GM18867 (cell line): ENCODE measurements around the gene SUPT7L.

Experiments
- ATAC-seq: cut with Tn5 transposase; IDR thresholded peaks from one replicate; pipeline ENCODE4 v1.9.1; 2021; ENCODE audit warnings: mild to moderate bottlenecking, moderate library complexity; ENCODE audit not compliant: unreplicated experiment

The SUPT7L gene, protein sequence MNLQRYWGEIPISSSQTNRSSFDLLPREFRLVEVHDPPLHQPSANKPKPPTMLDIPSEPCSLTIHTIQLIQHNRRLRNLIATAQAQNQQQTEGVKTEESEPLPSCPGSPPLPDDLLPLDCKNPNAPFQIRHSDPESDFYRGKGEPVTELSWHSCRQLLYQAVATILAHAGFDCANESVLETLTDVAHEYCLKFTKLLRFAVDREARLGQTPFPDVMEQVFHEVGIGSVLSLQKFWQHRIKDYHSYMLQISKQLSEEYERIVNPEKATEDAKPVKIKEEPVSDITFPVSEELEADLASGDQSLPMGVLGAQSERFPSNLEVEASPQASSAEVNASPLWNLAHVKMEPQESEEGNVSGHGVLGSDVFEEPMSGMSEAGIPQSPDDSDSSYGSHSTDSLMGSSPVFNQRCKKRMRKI

DNA sequence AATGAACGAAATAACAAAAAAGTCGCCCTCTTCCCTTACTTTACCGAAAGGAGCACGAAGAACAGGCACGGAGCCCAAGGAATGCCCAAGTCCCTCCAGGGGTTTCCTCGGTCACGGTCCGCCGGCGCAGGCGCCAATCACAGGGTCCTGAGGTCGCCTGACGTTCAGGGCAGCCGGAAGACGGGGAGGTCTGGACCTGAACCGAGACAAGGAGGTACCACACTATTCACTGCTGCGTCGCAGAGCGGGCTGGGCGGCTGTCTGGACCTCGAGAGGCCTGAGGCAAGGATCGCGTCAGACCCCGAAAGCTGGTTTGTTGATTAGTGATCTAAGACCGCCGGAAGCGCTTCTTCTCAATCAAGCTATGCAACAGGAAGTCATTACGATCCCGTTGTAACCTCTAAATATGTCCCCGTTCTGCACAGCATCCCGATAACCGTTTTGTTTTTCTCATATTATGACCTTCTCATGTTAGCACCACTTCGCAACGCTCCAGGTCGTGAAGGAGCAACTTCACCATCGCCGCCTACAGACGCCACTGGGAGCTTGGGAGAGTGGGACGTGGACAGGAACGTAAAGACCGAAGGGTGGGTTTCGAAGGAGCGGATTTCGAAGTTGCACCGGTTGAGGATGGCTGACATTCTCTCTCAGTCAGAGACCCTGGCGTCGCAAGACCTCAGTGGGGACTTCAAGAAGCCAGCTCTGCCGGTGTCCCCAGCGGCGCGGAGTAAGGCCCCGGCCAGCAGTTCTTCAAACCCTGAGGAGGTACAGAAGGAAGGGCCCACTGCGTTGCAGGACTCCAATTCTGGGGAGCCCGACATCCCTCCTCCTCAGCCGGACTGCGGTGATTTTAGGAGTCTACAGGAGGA is at the start of gene SUPT7L, which contains the start of gene SLC4A1AP:
Gene SUPT7L, minus strand, starts transcription at position 330 of the 869 bp plus-strand sequence. CDS start 1,422 bp downstream, outside the sequence.
Gene SLC4A1AP, plus strand, starts transcription at position 605 of the 869 bp plus-strand sequence. Its CDS starts 26 bp downstream, at position 631.
- ATAC-seq, result peak; percentile 71

DNA sequence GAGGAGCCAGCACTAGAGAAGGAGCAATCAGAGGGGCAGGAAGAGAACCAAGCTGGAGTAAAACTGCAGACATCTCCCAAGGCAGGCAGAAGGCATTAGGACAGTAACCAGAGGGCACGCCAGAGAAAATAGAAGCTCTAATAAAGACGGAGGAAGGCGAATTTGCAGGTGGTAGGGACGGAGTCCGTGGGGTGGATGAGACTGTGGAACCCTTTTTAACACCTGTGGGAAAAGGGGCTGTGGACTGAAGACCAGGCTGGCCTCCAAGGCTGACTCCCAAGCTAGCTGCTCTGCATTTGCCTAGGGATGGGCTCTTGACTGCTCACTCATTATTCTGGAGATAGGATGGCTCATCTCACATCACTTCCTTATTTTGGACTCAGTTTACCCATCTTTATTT is 49.8 kb upstream of the SUPT7L start:
- no peak for ATAC-seq

DNA sequence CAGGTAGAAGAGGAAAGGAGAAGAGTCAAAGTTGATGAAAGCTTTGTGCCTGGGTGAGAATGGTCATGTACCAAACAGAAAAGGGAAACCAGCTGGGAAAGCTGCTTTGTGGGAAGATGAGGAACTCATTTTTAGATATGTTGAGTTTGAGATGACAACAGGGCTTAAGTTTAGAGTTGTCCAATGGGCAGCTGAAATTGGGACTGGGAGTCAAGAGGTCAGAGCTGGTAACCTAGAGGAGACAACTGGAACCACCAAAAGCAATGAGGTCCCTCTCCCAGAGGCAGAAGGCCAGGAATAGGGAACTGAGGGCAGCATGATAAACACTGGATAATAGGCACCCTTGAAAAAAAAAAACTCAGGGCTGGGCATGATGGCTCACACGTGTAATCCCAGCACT is 49.1 kb upstream of the SUPT7L start:
- ATAC-seq, result no peak

DNA sequence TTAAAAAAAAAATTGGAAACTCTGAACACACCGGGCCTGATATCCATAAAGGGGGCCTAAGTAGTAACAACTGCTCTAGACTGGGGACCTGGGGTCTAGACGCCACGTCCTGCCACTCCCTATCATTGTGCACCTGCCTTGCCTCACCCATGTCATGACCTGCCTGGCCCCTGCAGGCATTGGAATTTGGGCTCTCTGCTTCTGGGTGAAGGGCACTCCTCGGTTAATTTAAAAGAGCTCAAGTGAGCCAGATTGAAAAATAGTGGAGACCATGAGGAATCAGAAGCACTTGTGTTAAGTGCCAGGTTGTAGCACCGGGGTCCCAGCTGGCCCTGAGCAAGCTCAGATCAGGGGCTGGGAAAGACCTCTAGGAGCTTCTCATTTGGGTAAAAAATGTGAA is 48.4 kb upstream of the SUPT7L start:
- ATAC-seq, result no peak

DNA sequence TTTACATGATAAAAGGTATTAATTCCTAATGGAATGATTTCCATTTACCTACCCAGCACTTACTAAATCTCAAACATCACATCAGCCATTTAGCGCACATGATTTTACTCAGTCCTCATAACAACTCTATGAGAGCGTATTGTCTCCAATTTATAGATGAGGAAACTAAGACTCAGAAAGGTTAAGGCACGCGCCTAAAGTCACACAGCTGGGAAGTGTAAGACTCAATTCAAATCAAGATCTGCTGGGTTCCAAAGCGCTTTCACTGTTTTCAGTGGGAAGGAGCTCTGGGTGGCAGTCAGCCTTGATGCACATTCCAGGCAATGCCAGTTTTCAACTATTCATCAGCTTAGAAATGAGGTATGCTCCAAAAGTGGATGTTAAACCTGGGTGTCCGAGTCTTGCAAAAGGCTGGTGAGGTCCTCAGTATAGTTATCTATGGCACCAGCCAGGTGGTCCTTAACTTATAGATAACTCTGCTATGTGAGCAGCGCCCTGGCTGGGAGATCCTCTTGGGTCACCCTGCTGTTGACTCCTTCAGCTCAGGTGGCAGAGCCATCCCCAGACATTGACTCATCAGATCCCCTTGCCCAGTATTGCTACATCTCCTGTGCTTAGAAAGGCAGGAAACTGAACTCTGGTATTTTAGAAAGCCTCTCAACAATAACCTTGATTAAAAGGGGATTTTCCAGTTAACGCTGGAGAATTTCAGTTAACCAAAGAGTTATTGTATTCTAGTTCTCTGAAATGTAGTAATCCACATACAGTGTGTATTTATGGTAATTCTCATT is 47.4 kb upstream of the SUPT7L start:
- ATAC-seq, result no peak

DNA sequence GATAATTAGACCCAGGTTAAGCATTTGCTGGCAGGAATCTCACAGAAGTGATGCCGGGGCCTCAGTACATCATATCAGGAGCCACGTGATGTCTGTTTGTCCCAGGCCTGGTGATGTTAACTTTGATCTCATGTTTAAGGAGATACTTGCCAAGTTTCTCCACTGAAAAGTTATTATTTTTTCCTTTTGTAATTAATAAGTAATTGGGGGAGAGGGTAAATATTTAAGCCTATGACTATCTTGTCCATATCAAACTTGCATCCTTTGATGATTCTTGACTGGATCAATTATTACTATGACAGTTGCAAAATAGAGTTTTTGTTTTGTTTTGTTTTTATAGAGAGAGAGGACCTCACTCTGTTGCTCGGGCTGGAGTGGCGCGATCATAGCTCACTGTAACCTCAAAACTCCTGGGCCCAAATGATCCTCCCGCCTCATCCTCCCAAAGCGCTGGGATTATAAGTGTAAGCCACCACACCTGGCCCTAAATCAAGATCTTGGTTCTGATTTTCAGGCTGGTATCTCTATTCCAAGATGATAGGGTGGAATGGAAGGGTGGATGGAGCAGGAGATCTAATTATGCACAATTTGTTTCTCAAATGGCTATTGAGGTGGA is 46.7 kb upstream of the SUPT7L start:
- no peak for ATAC-seq

DNA sequence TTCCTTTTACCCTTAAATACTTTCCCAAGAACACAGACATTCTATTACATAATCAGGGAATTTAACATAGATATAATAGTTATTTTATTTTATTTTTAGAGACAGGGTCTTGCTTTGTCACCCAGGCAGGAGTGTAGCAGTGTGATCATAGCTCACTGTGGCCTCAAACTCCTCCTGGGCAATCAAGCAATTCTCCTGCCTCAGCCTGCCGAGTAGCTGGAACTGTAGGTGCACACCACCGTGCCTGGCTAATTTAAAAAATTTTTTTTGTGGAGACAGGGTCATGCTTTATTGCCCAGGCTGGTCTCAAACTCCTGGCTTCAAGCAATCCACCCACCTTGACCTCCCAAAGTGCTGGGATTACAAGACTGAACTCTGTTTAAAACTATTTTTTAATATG is 45.9 kb upstream of the SUPT7L start:
- no peak for ATAC-seq

DNA sequence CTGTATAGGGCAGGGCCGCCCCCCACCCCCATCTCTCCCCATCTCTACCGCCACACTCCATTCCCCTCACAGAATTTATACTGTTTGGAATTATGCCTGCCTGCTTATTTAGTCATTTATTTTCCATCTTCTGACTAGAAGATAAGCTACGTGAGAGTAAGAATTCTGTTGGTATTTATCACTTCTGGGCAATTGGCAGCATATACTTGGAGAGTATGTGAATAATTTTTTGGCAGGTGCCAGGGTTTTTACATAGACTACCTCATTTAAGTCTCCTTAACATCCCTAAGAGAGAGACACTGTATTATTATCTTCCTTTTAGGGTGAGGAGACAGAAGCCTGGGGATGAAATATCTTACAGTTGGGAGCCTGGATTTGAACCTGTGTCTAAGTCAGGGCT is 45.3 kb upstream of the SUPT7L start:
- ATAC-seq, result no peak

DNA sequence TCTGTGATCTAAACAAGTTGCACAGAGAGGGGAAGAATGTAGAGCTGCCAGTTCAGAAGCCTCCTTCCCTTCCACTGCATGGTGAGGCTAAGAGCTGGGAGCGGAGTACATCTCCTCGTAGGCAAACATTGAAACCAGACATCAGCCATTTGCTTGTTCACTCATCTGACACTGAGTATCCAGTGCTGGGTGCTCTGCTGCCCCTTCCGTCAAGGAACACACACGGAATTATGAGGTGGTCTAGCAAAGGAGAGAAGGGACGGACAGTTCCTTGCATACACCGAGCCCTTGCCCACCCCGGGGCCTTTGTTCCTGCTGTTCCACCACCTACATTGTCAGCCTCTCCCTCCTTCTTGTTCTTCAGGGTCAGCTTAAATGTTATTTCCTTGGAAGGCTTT is 44.8 kb upstream of the SUPT7L start:
- ATAC-seq, result no peak

DNA sequence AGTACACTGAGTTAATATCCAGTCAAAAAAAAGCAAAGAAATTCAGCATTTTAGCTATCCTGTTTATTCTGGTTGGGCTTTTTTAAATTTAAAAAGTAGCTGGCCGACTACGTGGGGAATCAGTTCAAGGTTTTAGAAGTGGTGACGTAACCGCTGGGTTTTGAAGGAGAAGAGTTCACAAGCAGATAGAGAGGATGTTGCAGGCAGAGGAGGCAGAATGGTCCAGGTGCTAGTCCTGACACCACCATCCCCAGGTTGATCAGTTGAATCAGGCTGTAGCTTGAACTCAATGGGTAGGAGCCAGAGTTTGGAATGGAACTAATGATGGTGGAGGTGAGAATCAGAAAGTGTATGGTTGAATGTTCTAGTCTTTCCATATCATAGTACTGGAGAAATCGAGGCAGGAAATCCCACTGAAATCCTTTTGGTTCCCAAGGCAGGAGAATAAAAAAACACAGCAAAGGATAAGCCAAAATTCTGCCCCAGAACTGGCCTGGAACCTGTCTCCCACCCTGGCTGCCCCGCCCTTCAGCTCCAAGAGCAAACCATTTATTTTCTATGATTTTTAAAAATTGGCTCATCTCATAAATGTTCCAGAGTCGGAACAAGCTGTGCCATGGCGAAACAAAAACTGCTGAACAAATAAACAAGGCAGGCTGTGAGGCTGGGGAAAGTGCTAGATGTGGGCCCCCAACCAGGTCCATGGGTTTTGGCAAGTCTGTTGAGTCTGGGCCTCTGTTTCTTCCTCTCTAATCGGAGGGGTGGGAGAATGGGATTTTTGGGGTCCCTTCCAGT is 44.2 kb upstream of the SUPT7L start:
- ATAC-seq, result no peak

DNA sequence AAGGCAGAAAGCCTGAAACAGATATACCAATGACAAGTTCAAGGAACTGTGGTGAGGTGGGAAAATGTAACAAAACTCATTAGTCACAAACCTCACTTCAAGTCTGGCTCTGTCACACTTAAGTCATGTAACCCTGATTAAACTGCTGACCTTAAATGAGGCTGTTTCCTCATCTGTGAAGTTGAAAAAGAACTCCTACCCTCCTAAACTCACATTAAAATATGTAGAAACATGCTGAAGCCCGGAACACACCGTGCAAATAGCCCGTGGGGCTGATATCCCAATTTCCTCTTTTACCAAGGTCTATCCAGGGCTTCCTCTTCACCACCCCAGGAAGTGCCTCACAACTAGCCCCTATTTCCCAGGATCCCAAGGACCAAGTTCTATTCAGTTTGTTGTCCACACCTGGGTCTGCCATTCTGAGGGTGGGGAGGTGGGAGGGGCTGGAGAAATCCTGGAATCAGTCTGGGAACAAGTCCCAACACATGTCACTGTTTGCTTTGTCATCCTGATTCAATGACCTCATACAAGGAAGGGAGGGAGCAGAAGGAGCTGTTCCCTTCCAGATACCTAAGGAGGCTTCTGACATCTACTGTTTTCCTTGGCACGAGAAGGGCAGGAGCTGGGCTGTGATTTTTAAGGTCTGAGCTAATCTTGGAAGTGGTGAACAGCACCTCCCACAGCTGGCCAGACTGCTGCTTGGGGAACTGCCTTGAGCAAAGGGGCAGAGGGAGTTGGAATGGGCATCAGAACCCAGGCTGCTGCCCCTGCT is 42.6 kb upstream of the SUPT7L start:
- no peak for ATAC-seq

DNA sequence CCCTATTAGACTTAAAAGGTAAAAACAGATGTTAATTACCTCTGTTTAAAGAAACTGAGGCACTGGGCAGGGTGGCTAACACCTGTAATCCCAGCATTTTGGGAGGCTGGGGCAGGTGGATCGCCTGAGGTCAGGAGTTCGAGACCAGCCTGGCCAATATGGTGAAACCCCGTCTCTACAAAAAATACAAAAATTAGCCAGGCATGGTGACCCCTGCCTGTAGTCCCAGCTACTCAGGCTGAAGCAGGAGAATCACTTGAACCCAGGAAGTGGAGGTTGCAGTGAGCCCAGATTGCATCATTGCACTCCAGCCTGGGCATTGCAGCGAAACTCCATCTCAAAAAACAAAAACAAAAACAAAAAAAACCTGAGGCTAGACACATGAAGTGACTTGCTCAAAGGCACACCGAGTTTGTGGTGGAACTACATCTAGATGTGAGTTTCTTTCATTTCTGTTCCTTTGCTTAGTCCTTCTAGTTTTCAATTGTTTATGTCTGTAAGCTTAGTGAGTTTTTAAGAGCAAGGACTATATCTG is 41.0 kb upstream of the SUPT7L start:
- no peak for ATAC-seq

DNA sequence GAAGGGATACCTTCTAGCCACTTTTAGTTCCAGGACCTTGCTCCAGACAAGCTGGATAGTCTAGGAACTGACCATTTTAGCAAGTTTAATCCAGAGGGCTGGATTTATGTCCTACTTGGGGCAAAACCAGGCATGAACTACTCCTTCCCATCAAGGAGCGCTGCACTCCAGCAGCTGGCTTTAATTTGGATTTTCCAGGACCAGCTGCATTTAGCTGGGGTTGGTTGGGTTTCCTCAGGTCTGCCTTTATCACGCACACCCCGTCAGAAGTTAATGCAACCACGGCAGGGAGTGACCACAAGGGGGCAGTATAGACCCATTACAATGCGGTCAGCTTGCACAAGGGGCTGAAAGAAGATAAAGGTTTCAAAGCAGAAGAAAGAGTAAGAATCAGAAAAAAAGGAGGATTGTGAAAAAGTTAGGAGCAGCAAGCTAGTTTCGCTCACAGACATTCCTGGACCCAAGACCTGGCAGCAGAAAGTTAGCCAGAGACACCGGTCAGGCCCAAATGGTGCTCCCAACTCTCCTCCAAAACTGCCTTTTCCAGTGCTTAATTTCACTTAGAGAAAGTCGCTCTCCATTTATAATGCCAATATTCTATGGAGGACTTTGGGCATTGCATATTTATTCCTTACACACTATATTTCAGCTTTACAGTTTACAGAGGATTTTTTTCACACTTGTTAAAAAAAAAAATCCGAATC is 40.4 kb upstream of the SUPT7L start:
- ATAC-seq, result peak; percentile 60

DNA sequence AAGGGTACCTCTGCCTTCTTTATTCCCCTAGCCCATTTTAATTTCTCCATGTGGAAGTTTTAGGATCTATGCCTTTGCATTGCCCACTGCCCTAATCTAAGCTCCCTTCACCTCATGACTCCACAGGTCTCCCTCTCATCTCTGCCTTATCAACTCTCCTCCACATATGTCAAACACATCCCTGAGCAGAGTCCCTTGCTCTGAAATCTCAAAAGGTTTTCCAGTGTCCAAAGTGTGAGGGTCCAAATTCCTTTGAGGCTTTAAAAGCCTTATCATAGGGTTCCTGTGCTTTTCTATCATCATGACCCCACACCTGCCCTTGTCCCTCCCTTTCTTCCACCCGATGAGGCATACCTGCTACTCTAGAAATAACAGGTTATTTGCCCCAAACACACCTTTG is 38.9 kb upstream of the SUPT7L start:
- ATAC-seq, result no peak

DNA sequence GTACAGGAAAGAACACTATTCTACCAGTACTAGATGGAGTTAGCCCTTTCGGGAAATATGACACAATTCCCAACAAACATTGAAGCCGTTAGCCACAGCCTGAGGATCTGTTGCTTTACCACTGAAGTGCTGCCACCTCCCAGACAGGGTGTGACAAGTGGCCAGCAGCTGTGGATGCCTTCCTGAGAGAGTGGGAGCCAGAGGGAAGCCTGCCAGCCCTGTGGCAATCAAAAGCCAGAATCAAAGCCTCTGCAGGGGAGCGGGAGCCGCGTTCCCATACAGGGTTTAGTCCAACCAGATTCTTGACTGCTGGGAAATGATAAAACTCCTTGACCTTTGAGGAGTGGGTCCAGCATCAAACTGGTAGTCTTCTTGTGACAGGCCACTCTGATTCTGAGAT is 38.3 kb upstream of the SUPT7L start:
- ATAC-seq, result no peak

DNA sequence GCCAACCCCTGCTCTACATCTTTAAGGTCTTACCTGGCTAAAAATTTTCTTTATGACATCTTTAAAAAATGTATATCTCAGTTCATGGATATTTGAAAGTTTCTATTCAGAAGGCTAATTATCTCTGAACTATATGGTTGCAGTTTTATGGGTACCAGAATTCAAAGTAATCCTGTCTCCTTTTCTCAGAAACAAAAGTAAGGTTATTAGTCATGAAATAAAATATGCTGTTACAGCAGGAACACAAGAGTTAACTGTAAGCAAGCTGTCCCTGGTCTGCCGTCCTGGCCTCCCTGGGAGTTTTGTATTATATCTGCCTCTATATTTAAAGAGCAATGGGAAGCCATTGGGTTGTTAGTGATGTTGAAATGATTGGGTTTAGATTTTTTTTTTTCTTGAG is 34.2 kb upstream of the SUPT7L start:
- ATAC-seq, result no peak

DNA sequence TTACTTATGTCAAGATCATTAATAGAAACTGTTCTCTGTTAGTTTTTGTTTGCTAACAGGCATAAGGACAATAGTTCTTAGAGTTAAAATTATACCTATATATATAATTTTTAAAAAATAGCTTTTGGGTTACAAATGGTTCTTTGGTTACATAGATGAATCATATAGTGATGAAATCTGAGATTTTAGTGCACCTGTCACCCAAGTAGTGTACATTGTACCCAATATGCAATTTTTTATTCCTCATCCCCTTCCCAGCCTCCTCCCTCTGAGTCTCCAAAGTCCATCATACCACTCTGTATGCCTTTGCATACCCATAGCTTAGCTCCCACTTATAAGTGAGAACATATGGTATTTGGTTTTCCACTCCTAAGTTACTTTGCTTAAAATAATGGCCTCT is 26.6 kb upstream of the SUPT7L start:
- no peak for ATAC-seq

DNA sequence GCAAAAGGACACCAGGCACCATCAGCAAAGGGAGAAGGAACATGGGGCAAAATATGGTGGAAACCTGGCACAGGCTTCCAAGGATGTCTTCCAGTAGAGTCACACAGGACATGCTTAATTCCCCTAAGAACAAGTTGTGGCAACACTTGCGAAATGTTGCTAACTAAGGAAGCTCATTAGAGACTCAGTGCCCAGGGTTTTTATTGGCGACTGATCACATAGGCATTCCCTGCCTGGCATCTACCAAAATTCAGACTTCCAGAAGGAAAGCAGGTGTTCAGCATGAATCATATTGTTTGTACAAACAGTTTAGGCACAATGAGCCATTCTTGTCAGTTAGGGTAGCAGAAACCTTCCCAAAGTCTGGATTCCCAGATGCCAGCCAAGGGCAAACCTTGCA is 26.0 kb upstream of the SUPT7L start:
- ATAC-seq, result no peak
